ENCODE data around the gene EXOC4. TPM values are rescaled to one million over a fixed set of nuclear protein-coding genes. Genes with fewer than 3 reads are reported as not detected.

Gene EXOC4
- total RNA-seq, 3 donors from 2014 or later: 88.3 to 136 (median 99.6) TPM

GRCh38 chr7:133839121-133839520 is 586.2 kb downstream of the EXOC4 start:
- H3K36me3 ChIP-seq: no peaks in the 10 kb centered on the region
- intact Hi-C loops (cut with DNase I; ENCODE audit: low total_unique reads): no loop called here
- no peaks in the 10 kb centered on the region for H3K9me3 ChIP-seq
- no peak overlapping the region for H3K27ac ChIP-seq
- H3K4me1 ChIP-seq: no peaks in the 10 kb centered on the region
- H3K27me3 ChIP-seq: no peaks in the 10 kb centered on the region
- no peak for DNase-seq (ENCODE audit: low spot score in 2 of 2)
- no peak overlapping the region for H3K4me3 ChIP-seq
- TF ChIP-seq, protein P1, sequence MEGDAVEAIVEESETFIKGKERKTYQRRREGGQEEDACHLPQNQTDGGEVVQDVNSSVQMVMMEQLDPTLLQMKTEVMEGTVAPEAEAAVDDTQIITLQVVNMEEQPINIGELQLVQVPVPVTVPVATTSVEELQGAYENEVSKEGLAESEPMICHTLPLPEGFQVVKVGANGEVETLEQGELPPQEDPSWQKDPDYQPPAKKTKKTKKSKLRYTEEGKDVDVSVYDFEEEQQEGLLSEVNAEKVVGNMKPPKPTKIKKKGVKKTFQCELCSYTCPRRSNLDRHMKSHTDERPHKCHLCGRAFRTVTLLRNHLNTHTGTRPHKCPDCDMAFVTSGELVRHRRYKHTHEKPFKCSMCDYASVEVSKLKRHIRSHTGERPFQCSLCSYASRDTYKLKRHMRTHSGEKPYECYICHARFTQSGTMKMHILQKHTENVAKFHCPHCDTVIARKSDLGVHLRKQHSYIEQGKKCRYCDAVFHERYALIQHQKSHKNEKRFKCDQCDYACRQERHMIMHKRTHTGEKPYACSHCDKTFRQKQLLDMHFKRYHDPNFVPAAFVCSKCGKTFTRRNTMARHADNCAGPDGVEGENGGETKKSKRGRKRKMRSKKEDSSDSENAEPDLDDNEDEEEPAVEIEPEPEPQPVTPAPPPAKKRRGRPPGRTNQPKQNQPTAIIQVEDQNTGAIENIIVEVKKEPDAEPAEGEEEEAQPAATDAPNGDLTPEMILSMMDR (IDR thresholded peaks at IDR 0.05): no peak
- no peak for TF ChIP-seq POLR2AphosphoS5 (IDR thresholded peaks at IDR 0.05)
- TF ChIP-seq POLR2A (IDR thresholded peaks at IDR 0.05): no peak

DNA sequence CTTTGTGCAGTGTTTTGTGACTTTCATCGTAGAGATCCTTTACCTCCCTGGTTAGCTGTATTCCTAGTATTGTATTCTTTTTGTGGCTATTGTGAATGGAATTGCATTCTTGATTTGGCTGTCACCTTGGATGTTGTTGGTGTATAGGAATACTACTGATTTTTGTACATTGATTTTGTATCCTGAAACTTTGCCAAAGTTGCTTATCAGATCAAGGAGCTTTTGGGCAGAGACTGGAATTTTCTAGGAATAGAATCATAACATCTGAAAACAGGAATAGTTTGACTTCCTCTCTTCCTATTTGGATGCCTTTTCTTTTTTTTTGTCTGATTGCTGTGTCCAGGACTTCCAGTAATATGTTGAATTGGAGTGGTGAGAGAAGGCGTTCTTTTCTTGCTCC is 590.5 kb downstream of the EXOC4 start:
- intact Hi-C loops (cut with DNase I; ENCODE audit: low total_unique reads): no loop called here
- no peaks in the 10 kb centered on the region for H3K4me1 ChIP-seq
- no peak for DNase-seq (ENCODE audit: low spot score in 2 of 2)
- no peaks in the 10 kb centered on the region for H3K27me3 ChIP-seq
- TF ChIP-seq POLR2AphosphoS5 (IDR thresholded peaks at IDR 0.05) (no peak), POLR2A (IDR thresholded peaks at IDR 0.05) (no peak)
- TF ChIP-seq, protein P1 (IDR thresholded peaks at IDR 0.05): no peak
- H3K36me3 ChIP-seq: no peaks in the 10 kb centered on the region
- no peaks in the 10 kb centered on the region for H3K9me3 ChIP-seq
- H3K4me3 ChIP-seq: no peak overlapping the region
- no peak overlapping the region for H3K27ac ChIP-seq

DNA sequence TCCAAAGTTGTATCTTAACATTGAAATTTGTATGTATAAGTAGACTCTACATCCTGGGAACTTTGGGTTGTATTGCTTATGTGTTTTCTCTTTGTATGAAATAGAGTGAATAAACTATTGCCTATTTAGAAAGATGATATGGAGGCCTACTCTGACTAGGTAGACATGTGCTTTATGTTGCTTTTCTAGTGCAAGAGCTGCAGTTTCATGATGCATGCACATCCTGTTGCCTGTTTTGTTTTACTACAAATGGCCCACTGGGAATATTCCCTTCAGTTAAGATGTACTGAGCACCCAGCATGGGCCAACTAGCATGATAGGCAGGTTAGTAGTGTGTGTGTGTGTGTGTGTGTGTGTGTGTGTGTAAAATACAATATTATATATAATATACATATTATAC is 592.1 kb downstream of the EXOC4 start:
- H3K36me3 ChIP-seq: no peaks in the 10 kb centered on the region
- no peaks in the 10 kb centered on the region for H3K27me3 ChIP-seq
- H3K9me3 ChIP-seq: no peaks in the 10 kb centered on the region
- intact Hi-C loops (cut with DNase I; ENCODE audit: low total_unique reads): no loop called here
- TF ChIP-seq POLR2AphosphoS5 (IDR thresholded peaks at IDR 0.05): no peak
- no peak for TF ChIP-seq POLR2A (IDR thresholded peaks at IDR 0.05)
- TF ChIP-seq, protein P1 (IDR thresholded peaks at IDR 0.05): no peak
- no peak for DNase-seq (ENCODE audit: low spot score in 2 of 2)
- no peaks in the 10 kb centered on the region for H3K4me1 ChIP-seq
- H3K27ac ChIP-seq: no peak overlapping the region
- no peak overlapping the region for H3K4me3 ChIP-seq

GRCh38 chr7:133846203-133846945 is 593.5 kb downstream of the EXOC4 start:
- no peaks in the 10 kb centered on the region for H3K4me1 ChIP-seq
- no peak overlapping the region for H3K4me3 ChIP-seq
- no peak for DNase-seq (ENCODE audit: low spot score in 2 of 2)
- intact Hi-C loops (cut with DNase I; ENCODE audit: low total_unique reads): no loop called here
- TF ChIP-seq, protein P1 (IDR thresholded peaks at IDR 0.05): no peak
- TF ChIP-seq POLR2A (IDR thresholded peaks at IDR 0.05) (no peak), POLR2AphosphoS5 (IDR thresholded peaks at IDR 0.05) (no peak)
- H3K9me3 ChIP-seq: no peaks in the 10 kb centered on the region
- H3K27me3 ChIP-seq: no peaks in the 10 kb centered on the region
- H3K27ac ChIP-seq: no peak overlapping the region
- no peaks in the 10 kb centered on the region for H3K36me3 ChIP-seq

GRCh38 chr7:133850497-133851280 is 597.8 kb downstream of the EXOC4 start:
- no peak for DNase-seq (ENCODE audit: low spot score in 2 of 2)
- no peaks in the 10 kb centered on the region for H3K9me3 ChIP-seq

More at GRCh38 chr7:133850497-133851280, 597.8 kb downstream of the EXOC4 start:
- intact Hi-C loops (cut with DNase I; ENCODE audit: low total_unique reads): no loop called here
- no peak overlapping the region for H3K27ac ChIP-seq
- no peaks in the 10 kb centered on the region for H3K27me3 ChIP-seq
- TF ChIP-seq, protein P1 (IDR thresholded peaks at IDR 0.05): no peak
- no peak for TF ChIP-seq POLR2AphosphoS5 (IDR thresholded peaks at IDR 0.05)
- no peak for TF ChIP-seq POLR2A (IDR thresholded peaks at IDR 0.05)
- no peak overlapping the region for H3K4me3 ChIP-seq
- no peaks in the 10 kb centered on the region for H3K4me1 ChIP-seq
- no peaks in the 10 kb centered on the region for H3K36me3 ChIP-seq
